ENCODE measurements around the gene TAF6. TPM values are rescaled to one million over a fixed set of nuclear protein-coding genes. Genes with fewer than 3 reads are reported as not detected.

TAF6 gene
- total and polyA plus RNA-seq, 2 experiments from 2014 or later, result 40.5 to 53.0 TPM

DNA sequence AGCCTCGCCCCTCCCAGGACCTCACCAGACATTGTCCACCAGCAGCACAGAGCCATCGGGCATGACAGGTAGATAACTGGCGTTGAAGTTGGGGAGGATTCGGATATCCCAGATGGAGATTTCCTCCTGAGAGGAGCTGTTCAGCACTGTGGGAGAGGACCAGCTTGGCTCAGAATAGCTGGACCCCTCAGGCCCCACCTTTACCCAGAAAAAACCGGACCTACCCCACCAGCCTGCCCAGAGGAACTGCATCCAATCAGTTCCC, 37.8 kb upstream of the TAF6 start:
- Histone ChIP-seq H3K27ac (no peak overlapping the region), H3K4me3 (peak overlapping the region; percentile 97), H3K9me2 (ENCODE audit: insufficient read depth) (no peaks in the 10 kb centered on the region), H3K4me2 (ENCODE audit: unreplicated experiment) (peak overlapping the region; percentile 79), H3F3A (ENCODE audit: insufficient read depth) (0 out of 2 replicates have a peak, but pooled peaks cover 6% of the 10 kb centered on the region), H4K20me1 (ENCODE audit: insufficient read depth) (no peaks in the 10 kb centered on the region; the same call in 1 of the 2 replicates), H3K4me1 (ENCODE audit: insufficient read depth) (peaks cover 5% of the 10 kb centered on the region; the same call in 1 of the 2 replicates), H3K27me3 (replicated peaks; ENCODE audit: insufficient read depth) (no peaks in the 10 kb centered on the region), H2AFZ (no peak overlapping the region), H3K79me2 (ENCODE audit: insufficient read depth) (peaks cover 19% of the 10 kb centered on the region; the same call in 1 of the 2 replicates), H3K9me3 (ENCODE audit: low read depth) (no peaks in the 10 kb centered on the region), H3K9ac (no peak overlapping the region; the same call in 1 of the 2 replicates), H3K36me3 (ENCODE audit: low read depth) (no peaks in the 10 kb centered on the region; the same call in 1 of the 2 replicates)
- TF ChIP-seq EZH2 (IDR thresholded peaks at IDR 0.05; ENCODE audit: insufficient read depth, poor library complexity, severe bottlenecking), result no peak
- 91 to 97% methylated on average over 5 of the region's 5 CpGs for WGBS, 2 experiments (ENCODE audit: low coverage in 1 of 2, low lambda C conversion rate in 2 of 2, missing lambda C conversion rate in 2 of 2)
- no peak for DNase-seq
- in situ Hi-C loops (cut with MboI), result no loop called here

GRCh38 chr7:100156331-100157068, 37.3 kb upstream of the TAF6 start:
- no peaks in the 10 kb centered on the region for H3K27me3 ChIP-seq (replicated peaks; ENCODE audit: insufficient read depth)
- no peak overlapping the region for H3K4me2 ChIP-seq (ENCODE audit: unreplicated experiment)

DNA sequence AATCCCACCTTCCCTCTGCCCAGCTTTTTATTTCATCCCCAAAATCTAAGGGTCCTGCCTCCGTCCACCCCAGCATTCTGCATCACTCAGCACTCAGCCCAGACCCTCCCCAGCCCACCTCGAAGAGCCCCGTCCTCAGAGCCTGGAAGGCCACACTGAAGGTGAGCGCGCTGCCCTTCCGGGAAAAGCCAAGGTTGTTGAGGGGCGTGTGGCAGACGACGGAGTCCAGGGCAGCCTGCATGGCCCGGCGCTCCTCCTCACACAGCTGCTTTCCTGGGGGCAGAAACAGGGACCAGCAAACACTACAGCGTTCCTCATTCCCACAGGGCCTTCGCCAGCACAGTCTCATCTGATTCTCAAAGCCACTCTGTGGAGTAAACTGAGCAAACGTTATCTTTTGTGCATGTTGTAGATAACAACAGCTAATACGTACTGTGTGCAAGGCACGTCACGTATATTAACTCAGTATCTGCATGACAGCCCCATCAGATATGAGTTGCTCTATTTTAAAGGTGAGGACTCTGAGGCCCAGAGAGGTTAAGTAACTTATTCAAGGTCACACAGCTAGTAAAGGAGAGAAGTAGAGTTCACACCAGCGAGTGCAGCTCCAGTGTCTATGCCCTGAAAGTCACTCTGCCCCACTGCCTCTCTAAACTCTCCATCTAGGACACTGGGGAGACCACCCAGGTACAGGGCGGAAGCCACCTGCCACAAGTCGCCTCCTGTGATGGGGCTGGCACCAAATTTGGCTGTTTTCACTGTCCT, 36.6 kb upstream of the TAF6 start:
- H3K27ac ChIP-seq, result no peak overlapping the region
- in situ Hi-C loops (cut with MboI), result no loop called here
- H3K36me3 ChIP-seq (ENCODE audit: low read depth), result no peaks in the 10 kb centered on the region; the same call in 1 of the 2 replicates

More at GRCh38 chr7:100156331-100157068, 37.3 kb upstream of the TAF6 start:
- in situ Hi-C loops (cut with MboI), result no loop called here
- H3K36me3 ChIP-seq (ENCODE audit: low read depth), result no peaks in the 10 kb centered on the region; the same call in 1 of the 2 replicates
- no peaks in the 10 kb centered on the region for H3K9me3 ChIP-seq (ENCODE audit: low read depth)
- peaks cover 23% of the 10 kb centered on the region; the same call in 1 of the 2 replicates for H3K79me2 ChIP-seq (ENCODE audit: insufficient read depth)
- TF ChIP-seq EZH2 (IDR thresholded peaks at IDR 0.05; ENCODE audit: insufficient read depth, poor library complexity, severe bottlenecking) (no peak), EZH2phosphoT487 (IDR thresholded peaks at IDR 0.05; ENCODE audit: insufficient read depth, low read depth) (no peak)
- no peaks in the 10 kb centered on the region; the same call in 1 of the 2 replicates for H4K20me1 ChIP-seq (ENCODE audit: insufficient read depth)
- no peak overlapping the region for H2AFZ ChIP-seq
- WGBS, 2 experiments (ENCODE audit: low coverage in 1 of 2, low lambda C conversion rate in 2 of 2, missing lambda C conversion rate in 2 of 2), result 86% methylated on average over 16 of the region's 16 CpGs
- H3K9me2 ChIP-seq (ENCODE audit: insufficient read depth), result no peaks in the 10 kb centered on the region
- peaks cover 5% of the 10 kb centered on the region; the same call in 1 of the 2 replicates for H3K4me1 ChIP-seq (ENCODE audit: insufficient read depth)
- H3K27ac ChIP-seq, result no peak overlapping the region
- no peak overlapping the region; the same call in 1 of the 2 replicates for H3K9ac ChIP-seq
- H3F3A ChIP-seq (ENCODE audit: insufficient read depth), result 0 out of 2 replicates have a peak, but pooled peaks cover 6% of the 10 kb centered on the region
- DNase-seq, result no peak
- H3K4me3 ChIP-seq, result no peak overlapping the region

DNA sequence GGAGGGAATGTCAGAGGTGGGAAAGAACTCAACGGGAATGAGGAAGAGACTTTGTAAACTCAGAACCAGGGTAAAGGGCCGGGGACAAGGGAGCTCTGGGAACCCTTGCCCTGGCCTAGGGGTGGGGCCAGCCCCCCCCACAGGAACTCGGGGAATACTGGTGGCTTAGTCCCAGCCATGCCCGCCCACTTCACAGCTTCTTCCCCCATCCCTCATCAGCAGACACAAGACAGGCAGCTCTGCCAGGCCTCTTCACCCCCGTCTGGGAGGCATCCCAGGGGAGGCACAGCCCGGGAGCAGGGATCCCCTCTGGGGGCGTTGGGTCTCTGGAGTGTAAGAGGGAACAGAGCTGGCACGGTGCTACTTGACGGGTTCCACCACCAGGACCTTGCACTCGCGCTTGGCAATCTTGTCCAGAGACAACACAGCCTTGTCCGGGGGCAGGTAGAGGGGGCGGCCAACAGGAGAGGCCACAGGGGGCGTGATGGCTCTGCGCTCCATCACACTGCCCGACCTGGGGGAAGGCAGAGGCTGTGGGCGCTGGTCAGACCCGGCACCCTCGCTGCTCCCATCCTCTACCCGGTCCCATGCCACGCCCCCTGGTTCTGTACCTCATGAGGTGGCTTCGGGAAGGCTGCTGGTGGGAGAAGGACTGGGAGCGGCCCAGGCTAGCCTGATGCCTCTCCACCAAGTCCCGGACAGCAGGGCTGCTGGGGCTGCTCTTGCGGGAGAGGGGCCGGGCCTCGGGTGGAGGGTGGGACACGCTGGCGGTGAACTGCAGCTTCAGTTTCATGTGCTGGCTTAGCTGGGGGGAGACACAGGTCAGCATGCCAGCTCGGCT, 35.7 kb upstream of the TAF6 start:
- H4K20me1 ChIP-seq (ENCODE audit: insufficient read depth), result no peaks in the 10 kb centered on the region; the same call in 1 of the 2 replicates
- no peak for DNase-seq
- H3K4me2 ChIP-seq (ENCODE audit: unreplicated experiment), result no peak overlapping the region
- WGBS, 2 experiments (ENCODE audit: low coverage in 1 of 2, low lambda C conversion rate in 2 of 2, missing lambda C conversion rate in 2 of 2), result 68 to 71% methylated on average over 21 to 29 of the region's 30 CpGs
- H2AFZ ChIP-seq, result no peak overlapping the region
- TF ChIP-seq EZH2phosphoT487 (IDR thresholded peaks at IDR 0.05; ENCODE audit: insufficient read depth, low read depth) (no peak), EZH2 (IDR thresholded peaks at IDR 0.05; ENCODE audit: insufficient read depth, poor library complexity, severe bottlenecking) (no peak)
- no peak overlapping the region for H3K4me3 ChIP-seq
- H3K27ac ChIP-seq, result no peak overlapping the region
- peaks cover 6% of the 10 kb centered on the region; the same call in 1 of the 2 replicates for H3F3A ChIP-seq (ENCODE audit: insufficient read depth)
- H3K36me3 ChIP-seq (ENCODE audit: low read depth), result no peaks in the 10 kb centered on the region; the same call in 1 of the 2 replicates
- in situ Hi-C loops (cut with MboI), result no loop called here
- H3K9me2 ChIP-seq (ENCODE audit: insufficient read depth), result no peaks in the 10 kb centered on the region
- H3K79me2 ChIP-seq (ENCODE audit: insufficient read depth), result peaks cover 34% of the 10 kb centered on the region
- no peaks in the 10 kb centered on the region for H3K27me3 ChIP-seq (replicated peaks; ENCODE audit: insufficient read depth)
- no peaks in the 10 kb centered on the region for H3K9me3 ChIP-seq (ENCODE audit: low read depth)
- H3K9ac ChIP-seq, result no peak overlapping the region
- H3K4me1 ChIP-seq (ENCODE audit: insufficient read depth), result peaks cover 9% of the 10 kb centered on the region; the same call in 1 of the 2 replicates

More for the DNA sequence above, 36.6 kb upstream of the TAF6 start:
- H3K9me3 ChIP-seq (ENCODE audit: low read depth), result no peaks in the 10 kb centered on the region
- no peak overlapping the region for H3K9ac ChIP-seq
- DNase-seq, result no peak
- no peak overlapping the region for H2AFZ ChIP-seq
- 0 out of 2 replicates have a peak, but pooled peaks cover 6% of the 10 kb centered on the region for H3F3A ChIP-seq (ENCODE audit: insufficient read depth)
- H3K9me2 ChIP-seq (ENCODE audit: insufficient read depth), result no peaks in the 10 kb centered on the region
- H3K4me2 ChIP-seq (ENCODE audit: unreplicated experiment), result no peak overlapping the region
- no peak overlapping the region for H3K4me3 ChIP-seq
- H3K79me2 ChIP-seq (ENCODE audit: insufficient read depth), result peaks cover 28% of the 10 kb centered on the region
- no peaks in the 10 kb centered on the region for H3K27me3 ChIP-seq (replicated peaks; ENCODE audit: insufficient read depth)
- TF ChIP-seq EZH2phosphoT487 (IDR thresholded peaks at IDR 0.05; ENCODE audit: insufficient read depth, low read depth) (no peak), EZH2 (IDR thresholded peaks at IDR 0.05; ENCODE audit: insufficient read depth, poor library complexity, severe bottlenecking) (no peak)
- H4K20me1 ChIP-seq (ENCODE audit: insufficient read depth), result no peaks in the 10 kb centered on the region; the same call in 1 of the 2 replicates
- H3K4me1 ChIP-seq (ENCODE audit: insufficient read depth), result peaks cover 5% of the 10 kb centered on the region; the same call in 1 of the 2 replicates
- 85 to 89% methylated on average over 20 of the region's 20 CpGs for WGBS, 2 experiments (ENCODE audit: low coverage in 1 of 2, low lambda C conversion rate in 2 of 2, missing lambda C conversion rate in 2 of 2)
